ENCODE data around the gene SEMA3B.

- TF ChIP-seq CTCF (IDR thresholded peaks at IDR 0.05) (no peak), POLR2AphosphoS5 (IDR thresholded peaks at IDR 0.05) (no peak)
Observed at GRCh38 chr3:50236484-50237132, 32.3 kb upstream of the SEMA3B start.

Data from prostate gland (tissue), 2 donors.